Endothelial cell of umbilical vein (primary cell): ENCODE results near the gene ZNF764. TPM values are rescaled to one million over a fixed set of nuclear protein-coding genes. Genes with fewer than 3 reads are reported as not detected.

Experiments
- BruUV-seq: library from RNA; stranded (reverse); fragments of 400-500 nt; replicated peaks from 2 replicates; lab custom pipeline; 2021; lab: Mats Ljungman, UMichigan
- CTCF ChIA-PET: fragments of 300-600, 350-600 bp; sonication (Branson Sonifier 250); formaldehyde crosslinking; loops from one replicate; lab custom pipeline; 2021; ENCODE audit warnings: antibody characterized with exemption, inconsistent platforms; lab: Charles Lee
- POLR2A ChIA-PET: fragments of 300-600, 350-600 bp; sonication (Branson Sonifier 250); formaldehyde crosslinking; loops from one replicate; lab custom pipeline; 2021; ENCODE audit warnings: antibody characterized with exemption, inconsistent platforms; lab: Charles Lee
- DNase-seq: peaks from one replicate; pipeline ENCODE4 v3.0.0-alpha.2; 2011; ENCODE audit warnings: low read depth, low spot score
- FAIRE-seq: peaks from 2 replicates; lab custom pipeline; 2011; peaks lifted over from hg19 to GRCh38; lab: Jason Lieb, UNC
- H2AFZ ChIP-seq: 2 replicates; pipeline ENCODE4 v1.6.0; 2012; ENCODE audit warnings: low read depth, low read length, control low read depth, inconsistent platforms
- H3K27ac ChIP-seq: 2 replicates; pipeline ENCODE4 v1.5.1; 2011; ENCODE audit warnings: low read depth, mild to moderate bottlenecking, control low read depth, low read length, moderate library complexity; ENCODE audit not compliant: insufficient read depth
- H3K27me3 ChIP-seq, 2 experiments: 2 replicates each; pipeline versions ENCODE4 v1.6.0 to v1.6.1; 2011; ENCODE audit warnings: low read length in 2 of 2, mixed read lengths in 1 of 2; ENCODE audit not compliant: control insufficient read depth in 2 of 2, insufficient read depth in 2 of 2
- H3K36me3 ChIP-seq, 2 experiments: 2 replicates in 1 of 2; 3 replicates in 1 of 2; pipeline ENCODE4 v1.5.1; 2011; ENCODE audit warnings: low read length in 2 of 2, mild to moderate bottlenecking in 1 of 2, moderate library complexity in 1 of 2; ENCODE audit not compliant: control insufficient read depth in 2 of 2, insufficient read depth in 2 of 2; ENCODE audit errors: extremely low read depth in 1 of 2
- H3K4me1 ChIP-seq: 3 replicates; pipeline ENCODE4 v1.5.1; 2011; ENCODE audit warnings: mild to moderate bottlenecking, low read length; ENCODE audit not compliant: control insufficient read depth, insufficient read depth; ENCODE audit errors: extremely low read depth
- H3K4me2 ChIP-seq: 2 replicates; pipeline ENCODE4 v1.6.1; 2011; ENCODE audit warnings: low read length, control low read depth, mixed read lengths; ENCODE audit not compliant: insufficient read depth
- H3K4me3 ChIP-seq, 3 experiments: fragments of 200-600 bp in 1 of 3; sonication (generic), shearing (Covaris generic) in 1 of 3; replicated peaks in 1 of 3; 2 replicates each; pipeline ENCODE4 v1.5.1; 2011 to 2016; ENCODE audit warnings: control low read depth in 3 of 3, low read length in 3 of 3, mild to moderate bottlenecking in 2 of 3, inconsistent platforms in 1 of 3, low read depth in 1 of 3, moderate library complexity in 1 of 3; ENCODE audit not compliant: insufficient read depth in 1 of 3
- H3K79me2 ChIP-seq: 2 replicates; pipeline ENCODE4 v1.6.0; 2012; ENCODE audit warnings: low read length, inconsistent platforms; ENCODE audit not compliant: control insufficient read depth, insufficient read depth
- H3K9ac ChIP-seq: replicated peaks from 2 replicates; pipeline ENCODE3; 2011; ENCODE audit warnings: low read length, control low read depth; ENCODE audit not compliant: insufficient read depth; ENCODE audit errors: extremely low read depth
- H3K9me1 ChIP-seq: replicated peaks from 3 replicates; pipeline ENCODE4 v1.6.0; 2011; ENCODE audit warnings: mild to moderate bottlenecking, low read length; ENCODE audit not compliant: control insufficient read depth, insufficient read depth; ENCODE audit errors: extremely low read depth
- H3K9me3 ChIP-seq: replicated peaks from 2 replicates; pipeline ENCODE4 v1.5.1; 2012; ENCODE audit warnings: low read length, inconsistent platforms; ENCODE audit not compliant: control insufficient read depth, insufficient read depth
- H4K20me1 ChIP-seq: replicated peaks from 2 replicates; pipeline ENCODE3; 2011; ENCODE audit warnings: mild to moderate bottlenecking, low read length; ENCODE audit not compliant: control insufficient read depth, insufficient read depth; ENCODE audit errors: extremely low read depth
- CTCF ChIP-seq, 2 donors: IDR thresholded peaks; 1 replicate in 1 of 2; 2 replicates in 1 of 2; pipeline ENCODE4 v1.5.1; 2011; ENCODE audit warnings: low read length in 2 of 2, mild to moderate bottlenecking in 2 of 2, moderate library complexity in 2 of 2, control low read depth in 1 of 2, inconsistent platforms in 1 of 2, low read depth in 1 of 2; ENCODE audit not compliant: insufficient read depth in 1 of 2; ENCODE audit errors: extremely low read depth in 1 of 2
- EZH2 ChIP-seq: IDR thresholded peaks from 2 replicates; pipeline ENCODE4 v1.6.1; 2012; ENCODE audit warnings: borderline replicate concordance, low read depth, mild to moderate bottlenecking, moderate library complexity, low read length, inconsistent platforms; ENCODE audit not compliant: severe bottlenecking
- FOS ChIP-seq: IDR thresholded peaks from 2 replicates; pipeline ENCODE4 v1.6.1; 2011; ENCODE audit warnings: mild to moderate bottlenecking, low read length, moderate library complexity, borderline replicate concordance; ENCODE audit not compliant: insufficient read depth
- GATA2 ChIP-seq: IDR thresholded peaks from 2 replicates; pipeline ENCODE4 v1.7.0; 2011; ENCODE audit warnings: low read depth, mild to moderate bottlenecking, moderate library complexity, mixed read lengths, low read length; ENCODE audit not compliant: insufficient read length, insufficient read depth
- JUN ChIP-seq: IDR thresholded peaks from 2 replicates; pipeline ENCODE4 v1.6.1; 2011; ENCODE audit warnings: borderline replicate concordance, low read depth; ENCODE audit not compliant: insufficient read length, insufficient read depth
- MAX ChIP-seq: IDR thresholded peaks from 2 replicates; pipeline ENCODE4 v1.6.1; 2011; ENCODE audit not compliant: insufficient read depth, insufficient read length
- MYC ChIP-seq: IDR thresholded peaks from one replicate; pipeline ENCODE4 v1.6.1; 2011; ENCODE audit warnings: mild to moderate bottlenecking, low read depth, low read length
- POLR2A ChIP-seq: IDR thresholded peaks from 2 replicates; pipeline ENCODE4 v1.6.1; 2012; ENCODE audit warnings: low read depth, mild to moderate bottlenecking, control low read depth, low read length
- POLR2AphosphoS5 ChIP-seq: IDR thresholded peaks from 2 replicates; pipeline ENCODE4 v1.6.1; 2012; ENCODE audit warnings: low read depth, mild to moderate bottlenecking, control low read depth, low read length, moderate library complexity; ENCODE audit not compliant: insufficient read depth
- dilution Hi-C: fragments of 300-500 bp; cut with MboI; formaldehyde crosslinking; loops from one replicate; pipeline ENCODE4 v1.15.0; 2019; ENCODE audit warnings: low sequenced_read_pairs; ENCODE audit not compliant: extremely low pct_ligation_motif_present
- intact Hi-C: fragments of 100-400 bp; cut with micrococcal nuclease; formaldehyde crosslinking; loops from one replicate; pipeline ENCODE4 v1.10.0; 2022
- polyA plus RNA-seq, 4 experiments: library from polyadenylated mRNA; depleted of rRNA in 3 of 4; stranded (reverse) in 3 of 4; unstranded in 1 of 4; fragments of >200 nt; gene quantifications; 2 replicates each; pipeline versions ENCODE4 v1.2.1 to v1.2.3, GENCODE V29; 2011 to 2012; ENCODE audit warnings: missing spikeins in 1 of 4
- total RNA-seq: library from RNA; stranded (reverse); gene quantifications from 2 replicates; pipeline ENCODE4 v1.2.3, GENCODE V29; 2021

Gene ZNF764
- total and polyA plus RNA-seq, 2 donors (not counting 3 experiments of a cell fraction or from before 2014, with no cell fraction given) = 5.0 to 12.1 TPM

- Histone ChIP-seq H2AFZ (peak within 1 kb of the TSS; percentile 24), H3K9ac (peak within 1 kb of the TSS; percentile 83), H3K36me3 (no peaks in the 10 kb centered on the region), H4K20me1 (no peaks in the 10 kb centered on the region), H3K4me1 (peaks cover 16% of the 10 kb centered on the region), H3K79me2 (no peaks in the 10 kb centered on the region), H3K4me3 (peak within 1 kb of the TSS; percentile 31 to 77 (median 76)), H3K9me1 (no peaks in the 10 kb centered on the region), H3K9me3 (no peaks in the 10 kb centered on the region), H3K27ac (peak within 1 kb of the TSS; percentile 78), H3K27me3 (no peaks in the 10 kb centered on the region), H3K4me2 (peak within 1 kb of the TSS; percentile 75)
- ChIA-PET CTCF (interaction anchor here (1.0 to 2.4 kb wide), 7 partner anchors 14 to 201 kb away, joined by 3 to 11 read pairs (median 4); partner anchors contain the start of genes DCTPP1, TBC1D10B and ZNF764), POLR2A (interaction anchor here (0.6 to 1.3 kb wide), 3 partner anchors 13 to 445 kb away, joined by 3 read pairs; no protein-coding TSS in a partner anchor)
- peak; percentile 97 for DNase-seq
- BruUV-seq = TSS peak; percentile 22
- TF ChIP-seq JUN (no peak), POLR2AphosphoS5 (peak; percentile 48), EZH2 (no peak), POLR2A (peak; percentile 86), CTCF (IDR thresholded peaks at IDR 0.05; ENCODE audit: extremely low read depth in 1 of 2, insufficient read depth in 1 of 2, low read depth in 1 of 2, low read length in 2 of 2) (no peak), MYC (no peak), FOS (no peak), GATA2 (no peak), MAX (peak; percentile 51)
- dilution Hi-C loops (no loop called here), intact Hi-C loops (loop anchor here (1.0 kb wide), 4 partner anchors 13 to 44 kb away; partner anchors contain the start of genes ZNF689, ZNF764 and ZNF785)
- peak; percentile 99 for FAIRE-seq
Observed at GRCh38 chr16:30571445-30572322, 13.5 kb upstream of the ZNF764 start, which contains the start of gene ZNF688. ZNF688 (minus strand) TSS chr16:30571714; CDS start chr16:30571629, 85 bp downstream.
